Activated CD4-positive, alpha-beta T cell treated with anti-CD3 and anti-CD28 coated beads, Interleukin-2, Interleukin-4, amounts not matched to agents 100 ng/mL and 50 ng/mL, durations not matched to agents 16 hours and 8 hours (primary cell): ENCODE results near the gene WSCD2.

Experiments
- DNase-seq: peaks from one replicate; pipeline ENCODE4 v3.0.0-alpha.2; 2020; ENCODE audit warnings: low spot score

WSCD2 gene

GRCh38 chr12:108236366-108236765 lies 107.3 kb downstream of the WSCD2 start:
- no peak for DNase-seq

- no peak for DNase-seq
Observed at GRCh38 chr12:108237272-108237671, 108.2 kb downstream of the WSCD2 start.

- no peak for DNase-seq
Observed at GRCh38 chr12:108238474-108238873, 109.4 kb downstream of the WSCD2 start.

GRCh38 chr12:108239378-108239777 lies 110.3 kb downstream of the WSCD2 start:
- DNase-seq, result no peak

GRCh38 chr12:108240027-108240785 lies 111.1 kb downstream of the WSCD2 start:
- no peak for DNase-seq

- DNase-seq, result no peak
Observed at GRCh38 chr12:108240928-108241327, 111.8 kb downstream of the WSCD2 start.

- DNase-seq, result no peak
Observed at GRCh38 chr12:108241986-108242703, 113.1 kb downstream of the WSCD2 start.

- no peak for DNase-seq
Observed at GRCh38 chr12:108247130-108247529, 118.0 kb downstream of the WSCD2 start.

- no peak for DNase-seq
Observed at GRCh38 chr12:108248011-108248410, 118.9 kb downstream of the WSCD2 start.

GRCh38 chr12:108252523-108252922 lies 123.4 kb downstream of the WSCD2 start:
- no peak for DNase-seq

- no peak for DNase-seq
Observed at GRCh38 chr12:108253540-108253939, 124.5 kb downstream of the WSCD2 start.

- DNase-seq, result no peak
Observed at GRCh38 chr12:108254030-108254429, 124.9 kb downstream of the WSCD2 start.

GRCh38 chr12:108254517-108255251 lies 125.6 kb downstream of the WSCD2 start:
- no peak for DNase-seq

- DNase-seq, result no peak
Observed at GRCh38 chr12:108255252-108255602, 126.1 kb downstream of the WSCD2 start.

GRCh38 chr12:108257004-108257403 lies 127.9 kb downstream of the WSCD2 start:
- DNase-seq, result no peak

- DNase-seq, result no peak
Observed at GRCh38 chr12:108257610-108258106, 128.6 kb downstream of the WSCD2 start.

GRCh38 chr12:108260039-108260438 lies 131.0 kb downstream of the WSCD2 start:
- DNase-seq, result no peak

- DNase-seq, result no peak
Observed at GRCh38 chr12:108260969-108261368, 131.9 kb downstream of the WSCD2 start.

GRCh38 chr12:108265505-108265904 lies 136.4 kb downstream of the WSCD2 start:
- no peak for DNase-seq

- no peak for DNase-seq
Observed at GRCh38 chr12:108266131-108266530, 137.0 kb downstream of the WSCD2 start.

GRCh38 chr12:108267450-108267849 lies 138.4 kb downstream of the WSCD2 start:
- no peak for DNase-seq

GRCh38 chr12:108268397-108268796 lies 139.3 kb downstream of the WSCD2 start:
- no peak for DNase-seq

- DNase-seq, result no peak
Observed at GRCh38 chr12:108269224-108269623, 140.1 kb downstream of the WSCD2 start.
